ENCODE data around the gene MMP2. TPM values are rescaled to one million over a fixed set of nuclear protein-coding genes. Genes with fewer than 3 reads are reported as not detected.
A peak's percentile ranks its signal among the peaks of the same experiment; 100 is the strongest.

Gene MMP2
- total and polyA plus RNA-seq, 2 of the 13 experiments (the other 11 are each of a cell fraction or from before 2014, with no cell fraction given) = 0.31 to 1.3 TPM

DNA sequence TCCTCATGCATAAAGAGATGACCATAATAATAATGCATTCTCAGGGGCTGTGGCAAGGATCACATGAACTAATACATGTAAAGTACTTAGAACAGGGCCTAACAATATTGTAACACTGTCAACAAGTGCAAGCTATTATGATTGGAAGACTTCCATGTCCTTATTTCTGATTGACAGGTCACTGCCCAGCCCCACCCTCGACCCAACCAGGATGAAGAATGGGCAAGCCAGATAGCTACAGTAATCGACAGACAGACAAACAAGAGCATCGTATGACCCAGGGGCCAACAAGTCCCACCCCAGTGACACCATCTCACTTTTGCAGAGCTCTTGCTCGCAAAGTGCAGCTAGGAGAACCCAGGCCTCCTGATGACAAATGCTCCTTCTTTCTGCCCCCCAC is 14.6 kb upstream of the MMP2 start:
- no peak overlapping the region for H3K4me3 ChIP-seq (replicated peaks in 1 of 3; ENCODE audit: insufficient read depth in 1 of 3, low read depth in 2 of 3, low read length in 3 of 3)
- no peak for TF ChIP-seq MZF1 (CRISPR knock-in tag; IDR thresholded peaks at IDR 0.05; ENCODE audit: borderline replicate concordance)
- TF ChIP-seq, protein P1, sequence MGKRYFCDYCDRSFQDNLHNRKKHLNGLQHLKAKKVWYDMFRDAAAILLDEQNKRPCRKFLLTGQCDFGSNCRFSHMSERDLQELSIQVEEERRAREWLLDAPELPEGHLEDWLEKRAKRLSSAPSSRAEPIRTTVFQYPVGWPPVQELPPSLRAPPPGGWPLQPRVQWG (CRISPR knock-in tag; IDR thresholded peaks at IDR 0.05; ENCODE audit: borderline replicate concordance, low read depth) = no peak
- H3K79me2 ChIP-seq (ENCODE audit: insufficient read depth, low read length) = no peaks in the 10 kb centered on the region
- H3K36me3 ChIP-seq (replicated peaks in 1 of 2; ENCODE audit: control insufficient read depth in 1 of 2, insufficient read depth in 2 of 2, low read length in 2 of 2) = no peaks in the 10 kb centered on the region
- no peak overlapping the region for H3K27ac ChIP-seq (ENCODE audit: extremely low read length, insufficient read depth, low read length)
- H4K20me1 ChIP-seq (ENCODE audit: insufficient read depth, low read length) = no peaks in the 10 kb centered on the region
- POLR2A ChIA-PET = no interaction called here
- H2AFZ ChIP-seq (ENCODE audit: low read length) = no peak overlapping the region
- no peak overlapping the region for H3K4me2 ChIP-seq (ENCODE audit: low read depth, low read length)
- no peak for ATAC-seq
- H3K4me1 ChIP-seq (ENCODE audit: insufficient read depth, low read length) = no peaks in the 10 kb centered on the region
- CTCF ChIA-PET (ENCODE audit: low intra/inter-chr PET ratio, low total read pairs) = interaction anchor here (0.6 to 9.6 kb wide), 17 partner anchors 30 to 1237 kb away, joined by 3 to 423 read pairs (median 7); no protein-coding TSS in a partner anchor
- intact Hi-C loops (cut with micrococcal nuclease; ENCODE audit: unreplicated experiment) = loop anchor here (5.0 kb wide), 1 partner anchor 1517 kb away; no protein-coding TSS in a partner anchor
- WGBS (ENCODE audit: low lambda C conversion rate) = 27% methylated on average over 4 of the region's 4 CpGs
- no peak overlapping the region for H3K9ac ChIP-seq (ENCODE audit: insufficient read depth, low read depth, low read length)
- in situ Hi-C loops (cut with HindIII; ENCODE audit: extremely low pct_ligation_motif_present, low pct_unique_long_range_greater_than_20kb) = loop anchor here (10.0 to 25.0 kb wide), 2 partner anchors 180 to 848 kb away; no protein-coding TSS in a partner anchor
- H3K27me3 ChIP-seq (ENCODE audit: control insufficient read depth in 1 of 2, insufficient read depth in 2 of 2, low read length in 2 of 2) = peaks cover 0 to 16% of the 10 kb centered on the region in 2 experiments; a peak in 3 of 5 replicates
- FAIRE-seq = no peak
- DNase-seq (ENCODE audit: low spot score) = no peak
- H3K9me3 ChIP-seq (ENCODE audit: low read length) = no peaks in the 10 kb centered on the region
- no TSS peak for BruUV-seq (replicated peaks)

DNA sequence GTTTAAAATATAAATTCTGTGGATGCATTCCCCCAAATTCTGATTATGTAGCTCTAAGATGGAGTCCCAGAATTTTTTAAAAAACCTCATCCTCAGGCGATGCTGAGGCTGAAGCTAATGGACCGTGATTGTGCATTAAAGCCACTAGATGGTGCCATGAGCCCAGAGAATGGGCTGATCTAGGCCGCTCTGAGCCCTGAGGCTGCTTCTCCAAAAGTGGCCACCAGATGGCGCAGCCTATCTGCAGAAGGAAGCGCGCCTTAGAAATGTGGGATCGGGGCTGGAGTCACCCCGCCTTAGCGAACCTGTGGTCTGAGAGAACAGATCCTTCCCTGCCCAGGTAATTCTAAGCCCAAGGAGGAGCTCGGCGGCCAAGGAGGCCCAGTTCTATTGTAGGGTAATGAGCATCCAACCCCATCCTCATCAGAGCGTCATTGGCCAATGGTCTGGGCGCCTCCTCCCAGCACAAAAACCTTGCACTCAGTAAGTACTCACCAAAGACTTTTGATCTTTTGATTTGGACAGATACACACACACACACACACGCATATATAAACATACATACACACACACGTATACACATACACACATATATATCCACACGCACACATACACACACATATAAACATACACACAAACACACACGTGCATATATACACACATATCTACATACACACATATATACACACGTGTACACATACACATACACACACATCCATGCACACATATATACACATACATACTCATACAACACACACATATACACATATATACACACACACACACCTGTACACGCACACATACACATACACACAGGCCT is 13.7 kb upstream of the MMP2 start:
- BruUV-seq (replicated peaks) = no TSS peak
- DNase-seq (ENCODE audit: low spot score) (peak; percentile 81), FAIRE-seq (peak; percentile 96), ATAC-seq (peak; percentile 94)
- H4K20me1 ChIP-seq (ENCODE audit: insufficient read depth, low read length) = no peaks in the 10 kb centered on the region
- POLR2A ChIA-PET = no interaction called here
- no peak overlapping the region for H3K27ac ChIP-seq (ENCODE audit: extremely low read length, insufficient read depth, low read length)
- intact Hi-C loops (cut with micrococcal nuclease; ENCODE audit: unreplicated experiment) = loop anchor here (1.0 kb wide), 4 partner anchors 78 to 377 kb away; no protein-coding TSS in a partner anchor
- H3K4me1 ChIP-seq (ENCODE audit: insufficient read depth, low read length) = no peaks in the 10 kb centered on the region
- H3K27me3 ChIP-seq (ENCODE audit: control insufficient read depth in 1 of 2, insufficient read depth in 2 of 2, low read length in 2 of 2) = peaks cover 0 to 10% of the 10 kb centered on the region in 2 experiments; a peak in 2 of 5 replicates
- H2AFZ ChIP-seq (ENCODE audit: low read length) = no peak overlapping the region
- in situ Hi-C loops (cut with HindIII; ENCODE audit: extremely low pct_ligation_motif_present, low pct_unique_long_range_greater_than_20kb) = loop anchor here (5.0 to 25.0 kb wide), 5 partner anchors 77 to 847 kb away; no protein-coding TSS in a partner anchor
- WGBS (ENCODE audit: low lambda C conversion rate) = 45% methylated on average over 11 of the region's 19 CpGs
- no peak overlapping the region; the same call in 1 of the 2 replicates for H3K4me2 ChIP-seq (ENCODE audit: low read depth, low read length)
- no peak overlapping the region for H3K4me3 ChIP-seq (replicated peaks in 1 of 3; ENCODE audit: insufficient read depth in 1 of 3, low read depth in 2 of 3, low read length in 3 of 3)
- H3K9ac ChIP-seq (ENCODE audit: insufficient read depth, low read depth, low read length) = no peak overlapping the region
- CTCF ChIA-PET (ENCODE audit: low intra/inter-chr PET ratio, low total read pairs) = interaction anchor here (0.6 to 9.6 kb wide), 18 partner anchors 30 to 1236 kb away, joined by 3 to 423 read pairs (median 6); no protein-coding TSS in a partner anchor
- no peaks in the 10 kb centered on the region for H3K79me2 ChIP-seq (ENCODE audit: insufficient read depth, low read length)
- H3K9me3 ChIP-seq (ENCODE audit: low read length) = no peaks in the 10 kb centered on the region
- no peaks in the 10 kb centered on the region for H3K36me3 ChIP-seq (replicated peaks in 1 of 2; ENCODE audit: control insufficient read depth in 1 of 2, insufficient read depth in 2 of 2, low read length in 2 of 2)
- no peak for TF ChIP-seq RCOR2 (CRISPR knock-in tag; IDR thresholded peaks at IDR 0.05)
- TF ChIP-seq EHMT2 (IDR thresholded peaks at IDR 0.05; ENCODE audit: borderline replicate concordance, low read depth, low read length) = no peak
- TF ChIP-seq, protein P2, sequence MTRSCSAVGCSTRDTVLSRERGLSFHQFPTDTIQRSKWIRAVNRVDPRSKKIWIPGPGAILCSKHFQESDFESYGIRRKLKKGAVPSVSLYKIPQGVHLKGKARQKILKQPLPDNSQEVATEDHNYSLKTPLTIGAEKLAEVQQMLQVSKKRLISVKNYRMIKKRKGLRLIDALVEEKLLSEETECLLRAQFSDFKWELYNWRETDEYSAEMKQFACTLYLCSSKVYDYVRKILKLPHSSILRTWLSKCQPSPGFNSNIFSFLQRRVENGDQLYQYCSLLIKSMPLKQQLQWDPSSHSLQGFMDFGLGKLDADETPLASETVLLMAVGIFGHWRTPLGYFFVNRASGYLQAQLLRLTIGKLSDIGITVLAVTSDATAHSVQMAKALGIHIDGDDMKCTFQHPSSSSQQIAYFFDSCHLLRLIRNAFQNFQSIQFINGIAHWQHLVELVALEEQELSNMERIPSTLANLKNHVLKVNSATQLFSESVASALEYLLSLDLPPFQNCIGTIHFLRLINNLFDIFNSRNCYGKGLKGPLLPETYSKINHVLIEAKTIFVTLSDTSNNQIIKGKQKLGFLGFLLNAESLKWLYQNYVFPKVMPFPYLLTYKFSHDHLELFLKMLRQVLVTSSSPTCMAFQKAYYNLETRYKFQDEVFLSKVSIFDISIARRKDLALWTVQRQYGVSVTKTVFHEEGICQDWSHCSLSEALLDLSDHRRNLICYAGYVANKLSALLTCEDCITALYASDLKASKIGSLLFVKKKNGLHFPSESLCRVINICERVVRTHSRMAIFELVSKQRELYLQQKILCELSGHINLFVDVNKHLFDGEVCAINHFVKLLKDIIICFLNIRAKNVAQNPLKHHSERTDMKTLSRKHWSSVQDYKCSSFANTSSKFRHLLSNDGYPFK (CRISPR knock-in tag; IDR thresholded peaks at IDR 0.05; ENCODE audit: borderline replicate concordance) = no peak
- TF ChIP-seq RXRA (CRISPR knock-in tag; IDR thresholded peaks at IDR 0.05) = peak; percentile 46; the same call in 1 of the 2 replicates
- 0 out of 2 replicates have a peak, but pooled peaks have one; percentile 25 for TF ChIP-seq ZNF430 (CRISPR knock-in tag; IDR thresholded peaks at IDR 0.05)
- TF ChIP-seq ZNF773 (CRISPR knock-in tag; IDR thresholded peaks at IDR 0.05; ENCODE audit: borderline replicate concordance) = no peak
- TF ChIP-seq, protein P3, sequence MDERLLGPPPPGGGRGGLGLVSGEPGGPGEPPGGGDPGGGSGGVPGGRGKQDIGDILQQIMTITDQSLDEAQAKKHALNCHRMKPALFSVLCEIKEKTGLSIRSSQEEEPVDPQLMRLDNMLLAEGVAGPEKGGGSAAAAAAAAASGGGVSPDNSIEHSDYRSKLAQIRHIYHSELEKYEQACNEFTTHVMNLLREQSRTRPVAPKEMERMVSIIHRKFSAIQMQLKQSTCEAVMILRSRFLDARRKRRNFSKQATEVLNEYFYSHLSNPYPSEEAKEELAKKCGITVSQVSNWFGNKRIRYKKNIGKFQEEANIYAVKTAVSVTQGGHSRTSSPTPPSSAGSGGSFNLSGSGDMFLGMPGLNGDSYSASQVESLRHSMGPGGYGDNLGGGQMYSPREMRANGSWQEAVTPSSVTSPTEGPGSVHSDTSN (CRISPR knock-in tag; IDR thresholded peaks at IDR 0.05) = no peak
- TF ChIP-seq KDM4B (CRISPR knock-in tag; IDR thresholded peaks at IDR 0.05) = peak; percentile 83; the same call in 1 of the 2 replicates
- TF ChIP-seq ARNT2 (CRISPR knock-in tag; IDR thresholded peaks at IDR 0.05; ENCODE audit: low read depth) = no peak; the same call in 1 of the 2 replicates
- no peak for TF ChIP-seq NR2C2 (CRISPR knock-in tag; IDR thresholded peaks at IDR 0.05; ENCODE audit: borderline replicate concordance)

Measured in HepG2 (cell line).